Epithelial cell of proximal tubule (primary cell): Measurements from ENCODE around the gene SRP14. TPM values are rescaled to one million over a fixed set of nuclear protein-coding genes. Genes with fewer than 3 reads are reported as not detected.
"Not testable (repeated sequence)": the region's sequence is repeated elsewhere in the genome, so short reads cannot be mapped to it uniquely, and the experiment has no call there.

ENCODE experiments used
- DNase-seq: peaks from one replicate; pipeline ENCODE4 v3.0.0-alpha.2; 2011; ENCODE audit warnings: low read depth
- H3K4me3 ChIP-seq: 2 replicates; pipeline ENCODE4 v1.5.1; 2011; ENCODE audit warnings: low read depth, mild to moderate bottlenecking, low read length
- CTCF ChIP-seq: conservative IDR thresholded peaks from 2 replicates; pipeline ENCODE4 v1.5.1; 2012; ENCODE audit warnings: low read depth, mild to moderate bottlenecking, low read length
- total RNA-seq: library from RNA; depleted of rRNA; stranded (reverse); fragments of >200 nt; gene quantifications from 2 replicates; pipeline ENCODE4 v1.2.3, GENCODE V29; 2015

Gene SRP14
- total RNA-seq, 1 donor from 2014 or later: 402 TPM

GRCh38 chr15:40081691-40082194 is 42.8 kb upstream of the SRP14 start:
- H3K4me3 ChIP-seq: peak overlapping the region; percentile 41
- no peak for TF ChIP-seq CTCF
- no peak for DNase-seq

DNA sequence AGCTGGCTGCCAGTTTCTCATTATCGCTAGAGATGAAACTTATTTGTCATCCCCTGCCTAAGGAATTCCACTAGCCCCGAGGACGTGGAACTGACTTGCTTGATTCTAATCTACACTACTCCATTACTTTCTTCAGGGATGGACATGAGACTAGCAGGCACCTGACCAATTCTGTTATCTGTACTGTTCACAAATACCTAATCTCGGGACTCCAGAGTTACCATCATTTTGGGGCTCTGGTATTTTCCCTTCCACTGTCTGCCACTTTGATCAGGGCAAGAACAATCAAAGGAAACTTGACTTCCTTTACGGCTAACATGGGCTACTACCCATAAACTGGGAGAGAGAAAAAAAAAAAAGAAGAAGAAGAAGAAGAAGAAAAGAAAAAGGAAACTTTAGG is 41.9 kb upstream of the SRP14 start:
- no peak for DNase-seq

GRCh38 chr15:40080104-40080503 is 41.1 kb upstream of the SRP14 start:
- H3K4me3 ChIP-seq: no peak overlapping the region
- no peak for DNase-seq
- TF ChIP-seq CTCF: no peak

More for the DNA sequence above, 41.9 kb upstream of the SRP14 start:
- no peak overlapping the region for H3K4me3 ChIP-seq
- TF ChIP-seq CTCF: no peak

DNA sequence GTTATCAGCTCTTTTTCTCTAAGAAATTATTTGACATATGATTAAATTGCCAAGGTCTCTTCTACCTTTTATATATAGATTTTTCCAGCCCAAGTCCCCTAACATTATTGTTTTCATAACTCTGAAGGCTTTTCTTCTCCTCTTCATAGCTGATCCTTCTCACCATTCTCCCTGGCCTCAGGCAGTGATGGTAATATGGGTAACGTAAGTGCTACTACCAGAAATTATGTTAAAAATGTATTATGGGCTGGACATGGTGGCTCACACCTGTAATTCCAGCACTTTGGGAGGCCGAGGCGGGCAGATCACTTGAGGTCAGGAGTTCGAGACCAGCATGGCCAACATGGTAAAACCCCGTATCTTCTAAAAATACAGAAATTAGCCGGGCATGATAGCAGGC is 40.5 kb upstream of the SRP14 start:
- DNase-seq: no peak
- no peak for TF ChIP-seq CTCF
- no peak overlapping the region for H3K4me3 ChIP-seq

GRCh38 chr15:40075298-40076044 is 36.5 kb upstream of the SRP14 start:
- DNase-seq: no peak
- TF ChIP-seq CTCF: no peak
- no peak overlapping the region for H3K4me3 ChIP-seq

DNA sequence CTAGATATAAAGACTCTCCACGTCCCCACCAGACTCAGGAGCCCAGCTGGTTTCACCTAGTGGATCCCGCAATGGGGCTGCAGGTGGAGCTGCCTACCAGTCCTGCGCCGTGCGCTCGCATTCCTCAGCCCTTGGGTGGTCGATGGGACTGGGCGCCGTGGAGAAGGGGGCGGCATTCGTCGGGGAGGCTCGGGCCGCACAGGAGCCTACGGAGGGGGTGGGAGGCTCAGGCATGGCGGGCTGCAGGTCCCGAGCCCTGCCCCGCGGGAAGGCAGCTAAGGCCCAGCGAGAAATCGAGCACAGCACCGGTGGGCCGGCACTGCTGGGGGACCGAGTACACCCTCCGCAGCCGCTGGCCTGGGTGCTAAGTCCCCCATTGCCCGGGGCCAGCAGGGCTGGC is 35.7 kb upstream of the SRP14 start:
- H3K4me3 ChIP-seq: not testable (repeated sequence)

GRCh38 chr15:40073716-40074490 is 34.9 kb upstream of the SRP14 start:
- H3K4me3 ChIP-seq, DNase-seq: not testable (repeated sequence)

More for the DNA sequence above, 35.7 kb upstream of the SRP14 start:
- not testable (repeated sequence) for DNase-seq
